ENCODE results near the gene SLC25A46.
"Not testable (repeated sequence)": the region's sequence is repeated elsewhere in the genome, so short reads cannot be mapped to it uniquely, and the experiment has no call there.

Gene SLC25A46

GRCh38 chr5:110735556-110735955, 3.3 kb upstream of the SLC25A46 start:
- TF ChIP-seq ZNF274 (IDR thresholded peaks at IDR 0.05; ENCODE audit: low read depth, low read length): no peak
- H3K4me3 ChIP-seq (ENCODE audit: low read length): no peak overlapping the region

- no peak for TF ChIP-seq ZNF274 (IDR thresholded peaks at IDR 0.05; ENCODE audit: low read depth, low read length)
- no peak overlapping the region for H3K4me3 ChIP-seq (ENCODE audit: low read length)
Measured at GRCh38 chr5:110736753-110737152, 2.1 kb upstream of the SLC25A46 start.

GRCh38 chr5:110738503-110738811, 350 bp upstream of the SLC25A46 start:
- no peak for TF ChIP-seq ZNF274 (IDR thresholded peaks at IDR 0.05; ENCODE audit: low read depth, low read length)
- H3K4me3 ChIP-seq (ENCODE audit: low read length): peak overlapping the region; percentile 85

- no peak for TF ChIP-seq ZNF274 (IDR thresholded peaks at IDR 0.05; ENCODE audit: low read depth, low read length)
- peak overlapping the region; percentile 55; the same call in 1 of the 2 replicates for H3K4me3 ChIP-seq (ENCODE audit: low read length)
Measured at GRCh38 chr5:110751902-110752762, 13.3 kb downstream of the SLC25A46 start.

- TF ChIP-seq ZNF274 (IDR thresholded peaks at IDR 0.05; ENCODE audit: low read depth, low read length): no peak
- H3K4me3 ChIP-seq (ENCODE audit: low read length): peak overlapping the region; percentile 55; the same call in 1 of the 2 replicates
Measured at GRCh38 chr5:110752953-110753352, 14.1 kb downstream of the SLC25A46 start.

GRCh38 chr5:110753600-110753999, 14.8 kb downstream of the SLC25A46 start:
- H3K4me3 ChIP-seq (ENCODE audit: low read length): no peak overlapping the region
- no peak for TF ChIP-seq ZNF274 (IDR thresholded peaks at IDR 0.05; ENCODE audit: low read depth, low read length)

GRCh38 chr5:110754181-110754580, 15.4 kb downstream of the SLC25A46 start:
- H3K4me3 ChIP-seq (ENCODE audit: low read length): no peak overlapping the region
- no peak for TF ChIP-seq ZNF274 (IDR thresholded peaks at IDR 0.05; ENCODE audit: low read depth, low read length)

GRCh38 chr5:110757118-110757729, 18.4 kb downstream of the SLC25A46 start:
- TF ChIP-seq ZNF274 (IDR thresholded peaks at IDR 0.05; ENCODE audit: low read depth, low read length): no peak
- no peak overlapping the region for H3K4me3 ChIP-seq (ENCODE audit: low read length)

GRCh38 chr5:110760158-110760557, 21.4 kb downstream of the SLC25A46 start:
- H3K4me3 ChIP-seq (ENCODE audit: low read length): no peak overlapping the region
- no peak for TF ChIP-seq ZNF274 (IDR thresholded peaks at IDR 0.05; ENCODE audit: low read depth, low read length)

GRCh38 chr5:110768138-110768860, 29.5 kb downstream of the SLC25A46 start:
- H3K4me3 ChIP-seq (ENCODE audit: low read length): no peak overlapping the region

GRCh38 chr5:110769000-110769681, 30.3 kb downstream of the SLC25A46 start:
- H3K4me3 ChIP-seq (ENCODE audit: low read length): no peak overlapping the region
- TF ChIP-seq ZNF274 (IDR thresholded peaks at IDR 0.05; ENCODE audit: low read depth, low read length): no peak

More at GRCh38 chr5:110768138-110768860, 29.5 kb downstream of the SLC25A46 start:
- TF ChIP-seq ZNF274 (IDR thresholded peaks at IDR 0.05; ENCODE audit: low read depth, low read length): no peak

GRCh38 chr5:110770286-110770685, 31.5 kb downstream of the SLC25A46 start:
- no peak overlapping the region for H3K4me3 ChIP-seq (ENCODE audit: low read length)
- TF ChIP-seq ZNF274 (IDR thresholded peaks at IDR 0.05; ENCODE audit: low read depth, low read length): no peak

- no peak overlapping the region for H3K4me3 ChIP-seq (ENCODE audit: low read length)
- TF ChIP-seq ZNF274 (IDR thresholded peaks at IDR 0.05; ENCODE audit: low read depth, low read length): no peak
Measured at GRCh38 chr5:110784901-110785300, 46.1 kb downstream of the SLC25A46 start.

GRCh38 chr5:110785356-110785755, 46.5 kb downstream of the SLC25A46 start:
- no peak for TF ChIP-seq ZNF274 (IDR thresholded peaks at IDR 0.05; ENCODE audit: low read depth, low read length)
- H3K4me3 ChIP-seq (ENCODE audit: low read length): no peak overlapping the region

GRCh38 chr5:110788006-110788405, 49.2 kb downstream of the SLC25A46 start:
- not testable (repeated sequence) for H3K4me3 ChIP-seq (ENCODE audit: low read length)

Data from GM08714 (cell line).